Medulla oblongata (tissue), 1 donor: ENCODE results near the gene CLEC4F.

Experiments used
- DNase-seq: peaks from one replicate; pipeline ENCODE4 v3.0.0-alpha.2; 2015; ENCODE audit errors: extremely low spot score

Gene CLEC4F, protein sequence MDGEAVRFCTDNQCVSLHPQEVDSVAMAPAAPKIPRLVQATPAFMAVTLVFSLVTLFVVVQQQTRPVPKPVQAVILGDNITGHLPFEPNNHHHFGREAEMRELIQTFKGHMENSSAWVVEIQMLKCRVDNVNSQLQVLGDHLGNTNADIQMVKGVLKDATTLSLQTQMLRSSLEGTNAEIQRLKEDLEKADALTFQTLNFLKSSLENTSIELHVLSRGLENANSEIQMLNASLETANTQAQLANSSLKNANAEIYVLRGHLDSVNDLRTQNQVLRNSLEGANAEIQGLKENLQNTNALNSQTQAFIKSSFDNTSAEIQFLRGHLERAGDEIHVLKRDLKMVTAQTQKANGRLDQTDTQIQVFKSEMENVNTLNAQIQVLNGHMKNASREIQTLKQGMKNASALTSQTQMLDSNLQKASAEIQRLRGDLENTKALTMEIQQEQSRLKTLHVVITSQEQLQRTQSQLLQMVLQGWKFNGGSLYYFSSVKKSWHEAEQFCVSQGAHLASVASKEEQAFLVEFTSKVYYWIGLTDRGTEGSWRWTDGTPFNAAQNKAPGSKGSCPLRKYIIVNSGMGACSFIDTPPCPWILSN

DNA sequence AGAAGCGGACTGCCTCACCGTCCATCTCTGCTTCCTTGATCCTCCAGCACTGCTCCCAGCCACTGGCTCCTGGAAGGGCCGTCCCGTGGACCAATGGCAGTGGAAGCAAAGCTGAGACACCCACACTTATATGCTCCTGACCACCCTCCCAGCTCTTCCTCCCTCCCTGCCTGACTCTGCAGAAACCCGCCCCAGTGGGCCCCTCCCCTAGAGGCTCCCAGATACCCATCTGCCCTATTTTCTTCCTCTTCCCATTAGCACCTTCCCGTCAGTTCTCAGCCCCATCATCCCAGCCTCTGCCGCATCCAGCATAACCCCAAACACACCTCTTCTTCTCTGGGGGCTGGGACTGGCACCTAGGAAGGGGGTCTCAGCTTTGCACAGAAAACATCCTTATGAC, at the start of gene CLEC4F:
TSS of gene CLEC4F (minus strand) at position 101 of the 400 bp plus-strand sequence. CDS start at position 25, 76 bp downstream.
- no peak for DNase-seq

DNA sequence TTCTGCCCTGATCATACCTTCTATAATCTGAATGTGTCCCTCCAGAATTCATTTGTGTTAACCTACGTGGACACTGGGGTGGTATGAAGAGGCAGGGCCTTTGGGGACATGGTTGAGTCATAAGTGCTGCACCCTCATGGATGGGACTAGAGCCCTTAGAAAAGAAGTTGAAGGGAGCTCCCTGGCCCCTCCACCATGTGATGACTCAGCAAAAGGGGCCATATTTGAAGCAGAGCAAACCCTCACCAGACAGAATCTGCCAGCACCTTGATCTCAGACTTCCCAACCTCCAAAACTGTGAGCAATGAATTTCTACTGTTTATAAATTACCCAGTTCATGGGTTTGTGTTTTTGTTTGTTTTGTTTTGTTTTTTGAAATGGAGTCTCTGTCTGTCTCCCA, 48.6 kb upstream of the CLEC4F start:
- DNase-seq, result no peak

DNA sequence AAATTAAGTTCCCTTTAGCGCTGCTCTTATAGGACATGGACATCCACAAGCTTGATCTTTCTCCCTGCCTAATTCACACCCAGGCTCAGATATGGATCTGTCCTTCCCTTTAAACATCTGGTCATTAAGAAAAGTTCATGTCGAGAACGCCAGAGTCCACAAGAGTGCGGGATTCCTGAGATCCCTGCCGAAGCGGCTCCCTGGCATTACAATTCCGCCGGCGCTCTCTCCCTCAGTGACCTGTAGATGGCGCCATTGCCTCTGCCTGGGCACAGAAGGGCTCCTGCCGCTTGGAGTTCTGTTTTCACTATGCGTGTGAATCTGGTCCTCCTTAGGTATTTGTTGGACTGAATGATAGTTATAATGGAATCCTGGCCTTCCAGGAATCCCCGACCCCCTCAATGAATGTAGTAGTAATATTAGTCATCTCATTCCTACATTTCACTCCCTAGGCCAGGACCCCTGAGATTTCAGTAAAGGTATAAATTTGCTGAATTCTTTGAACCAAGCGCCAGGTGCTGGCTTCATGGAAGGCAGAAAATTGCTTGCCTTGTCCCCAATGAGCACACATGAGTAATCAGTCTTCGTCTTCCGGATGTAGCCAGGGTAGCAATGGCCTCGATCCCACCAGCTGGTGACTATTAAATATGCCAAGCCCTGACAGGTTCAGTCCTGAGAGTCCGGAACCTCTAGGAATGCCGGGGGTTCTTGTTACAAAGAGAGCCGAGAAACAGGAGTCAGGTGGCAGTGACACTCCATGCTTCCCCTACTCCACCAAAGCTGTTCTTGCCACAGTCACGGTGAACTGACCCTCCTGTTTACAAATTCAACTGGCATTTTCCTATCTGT, 41.6 kb upstream of the CLEC4F start:
- DNase-seq, result peak; percentile 89

DNA sequence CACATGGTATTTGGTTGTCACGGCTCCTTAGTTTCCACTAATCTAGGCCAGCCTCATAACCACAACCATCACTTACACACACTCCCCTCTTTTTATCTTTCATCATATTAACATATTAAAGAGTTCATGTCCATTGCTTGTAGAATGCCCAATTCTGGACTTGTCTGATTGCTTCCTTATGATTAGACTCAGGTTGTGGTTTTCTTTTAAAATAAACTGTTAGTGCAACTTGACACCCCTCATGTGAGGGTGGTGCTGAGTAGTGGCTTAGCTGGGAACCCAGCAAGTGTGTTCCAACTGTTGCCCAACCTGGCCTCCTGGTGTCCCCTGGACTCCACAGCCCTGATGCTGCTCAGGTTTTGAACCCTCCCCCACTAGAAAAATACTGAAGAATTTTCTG, 35.3 kb upstream of the CLEC4F start:
- no peak for DNase-seq

DNA sequence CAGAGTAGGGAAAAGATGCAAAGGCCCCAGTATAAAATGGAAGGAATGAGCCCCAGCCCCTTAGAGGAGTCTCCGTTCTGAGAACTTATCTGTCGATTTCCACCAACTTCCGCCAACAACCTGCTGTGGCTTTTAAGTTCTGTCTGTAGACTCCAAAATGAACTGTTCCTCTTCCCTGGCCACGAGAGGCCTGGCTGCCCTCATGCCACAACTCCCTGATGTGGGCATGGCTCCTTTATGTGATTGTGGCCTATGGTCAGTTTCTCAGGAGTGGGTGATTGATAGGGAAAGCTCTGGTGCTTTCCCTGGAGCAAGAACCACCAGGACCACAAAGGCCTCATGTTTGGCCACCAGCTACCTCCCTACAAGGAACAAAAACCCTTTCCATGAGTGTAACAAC, 34.0 kb upstream of the CLEC4F start:
- DNase-seq, result peak; percentile 72

DNA sequence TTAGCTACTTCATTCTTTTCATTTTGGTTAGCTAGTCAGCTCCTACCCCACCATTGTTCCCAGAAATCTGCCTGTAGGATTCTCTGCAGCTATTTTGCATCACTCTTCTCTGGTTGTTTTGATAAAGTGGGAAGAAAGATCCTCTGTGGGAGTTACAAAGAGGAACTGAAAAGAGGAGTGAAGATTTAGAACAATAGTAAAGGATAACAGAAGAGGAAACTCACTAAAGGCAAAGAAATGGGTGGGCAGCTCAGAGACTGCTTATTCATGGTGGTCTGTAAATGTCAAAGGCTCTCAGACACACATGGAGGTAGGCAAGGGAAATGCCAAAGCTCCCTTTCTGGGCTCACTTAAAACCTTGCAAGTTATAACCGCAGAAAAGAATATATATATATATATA, 32.4 kb upstream of the CLEC4F start:
- DNase-seq, result peak; percentile 28

DNA sequence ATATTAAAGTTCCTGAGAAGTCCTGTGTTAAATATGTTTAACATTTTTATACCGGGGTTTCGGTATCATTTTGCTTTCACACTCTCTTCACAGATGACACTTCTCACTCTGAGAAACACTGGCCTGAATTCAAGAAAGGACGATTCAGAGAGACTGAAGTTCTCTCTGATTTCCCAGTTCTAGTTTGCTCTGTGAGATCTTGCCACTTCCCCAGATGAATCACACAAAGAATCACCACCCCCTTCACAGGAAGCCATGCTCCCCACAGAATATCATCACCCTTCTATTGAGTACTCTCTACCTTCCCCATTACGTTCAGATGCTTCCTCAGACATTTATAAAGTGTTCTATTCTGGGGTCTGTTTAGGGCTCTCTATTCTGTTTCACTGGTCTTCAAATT, 31.3 kb upstream of the CLEC4F start:
- peak; percentile 74 for DNase-seq

DNA sequence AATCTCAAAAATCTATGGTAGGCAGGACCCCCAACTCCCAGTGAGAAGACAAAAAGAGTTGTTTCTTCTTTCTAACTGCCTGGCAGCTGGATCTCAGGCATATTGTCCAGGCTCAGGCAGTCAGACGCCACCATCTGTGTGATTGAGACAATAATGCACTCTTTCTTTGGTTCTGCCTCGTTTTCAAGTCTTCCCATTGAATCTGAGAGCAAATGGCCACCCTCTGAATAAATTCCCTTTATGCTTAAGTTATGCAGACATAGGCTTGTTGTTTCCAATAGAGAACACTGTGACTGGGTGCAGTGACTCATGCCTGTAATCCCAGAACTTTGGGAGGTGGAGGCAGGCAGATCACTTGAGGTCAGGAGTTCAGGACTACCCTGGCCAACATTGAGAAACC, 30.5 kb upstream of the CLEC4F start:
- peak; percentile 81 for DNase-seq

DNA sequence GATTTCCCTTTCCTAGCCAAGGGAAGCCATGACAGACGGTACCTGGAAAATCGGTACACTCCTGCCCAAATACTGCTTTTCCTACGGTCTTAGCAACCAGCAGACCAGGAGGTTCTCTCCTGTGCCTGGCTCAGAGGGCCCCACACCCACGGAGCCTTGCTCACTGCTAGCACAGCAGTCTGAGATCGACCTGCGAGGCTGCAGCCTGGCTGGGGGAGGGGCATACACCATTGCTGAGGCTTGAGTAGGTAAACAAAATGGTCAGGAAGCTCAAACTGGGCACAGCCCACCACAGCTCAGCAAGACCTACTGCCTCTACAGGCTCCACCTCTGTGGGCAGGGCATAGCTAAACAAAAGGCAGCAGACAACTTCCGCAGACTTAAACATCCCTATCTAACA, 22.0 kb upstream of the CLEC4F start:
- no peak for DNase-seq

DNA sequence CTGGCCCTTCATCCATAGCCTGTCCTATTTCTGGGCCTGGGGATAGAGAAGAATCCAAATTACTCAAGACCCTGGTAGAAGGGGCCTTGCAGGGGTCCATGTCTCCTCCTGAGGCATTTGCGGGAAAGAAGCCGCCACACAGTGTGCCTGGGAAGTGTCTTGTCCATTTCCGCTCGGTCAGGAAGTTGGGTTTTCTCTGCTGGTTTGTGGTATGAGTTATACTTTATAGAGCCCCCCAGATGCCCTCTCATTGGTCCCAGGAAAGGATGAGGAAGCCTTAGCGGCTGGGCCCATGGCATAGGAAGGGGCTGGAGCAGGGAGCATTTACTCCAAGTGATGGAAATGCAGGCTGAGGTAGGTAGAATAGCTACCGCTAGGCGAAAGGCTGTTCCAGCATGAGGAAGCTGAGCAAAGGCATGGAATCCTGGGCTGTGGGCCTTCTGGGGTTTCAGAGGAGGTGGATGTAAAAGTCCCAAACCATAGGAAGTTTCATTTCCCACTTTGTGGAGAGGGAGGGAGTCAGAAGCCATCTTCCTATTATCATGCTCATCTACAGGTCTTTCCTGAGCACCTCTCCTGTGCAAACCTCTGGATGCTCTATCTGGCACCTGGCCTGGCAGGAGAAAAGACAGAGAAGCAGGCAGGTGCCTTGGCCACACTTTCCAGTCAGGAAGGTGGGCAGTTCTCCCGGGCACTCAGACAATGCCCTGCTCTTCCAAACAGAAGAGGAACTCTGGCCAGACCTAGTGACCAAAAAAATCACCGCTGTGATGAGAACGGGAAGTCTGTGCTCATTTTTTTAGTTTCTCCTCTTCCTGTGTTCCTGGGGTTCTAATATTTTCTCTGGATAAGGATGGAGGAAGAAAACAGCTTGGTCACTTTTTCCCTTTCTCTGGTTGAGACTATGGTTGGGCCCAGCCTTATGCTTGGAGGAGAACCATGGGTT, 17.9 kb upstream of the CLEC4F start:
- DNase-seq, result peak; percentile 18

DNA sequence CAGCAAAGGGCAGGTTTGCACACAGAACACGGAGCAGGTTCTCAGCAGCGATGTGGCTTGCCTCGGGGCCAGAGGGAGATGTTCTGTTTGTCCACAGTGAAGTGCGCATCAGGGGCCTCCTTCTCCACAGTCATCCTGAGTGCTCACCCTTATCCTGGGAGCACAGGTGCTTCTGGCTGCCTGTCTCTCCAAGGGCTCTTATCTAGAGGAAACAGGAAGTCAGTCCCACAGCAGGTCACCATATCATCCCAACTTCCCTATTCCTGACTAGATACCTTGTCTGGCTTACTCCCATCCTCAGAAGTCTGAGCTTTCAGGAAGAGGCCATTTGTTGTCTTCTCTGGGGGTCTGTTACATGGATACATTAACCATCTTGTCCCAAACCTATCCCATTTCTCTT, 15.2 kb upstream of the CLEC4F start, which contains the start of gene CD207:
TSS of gene CD207 (minus strand) at position 174 of the 400 bp plus-strand sequence. CDS start at position 134, 40 bp downstream.
- no peak for DNase-seq

DNA sequence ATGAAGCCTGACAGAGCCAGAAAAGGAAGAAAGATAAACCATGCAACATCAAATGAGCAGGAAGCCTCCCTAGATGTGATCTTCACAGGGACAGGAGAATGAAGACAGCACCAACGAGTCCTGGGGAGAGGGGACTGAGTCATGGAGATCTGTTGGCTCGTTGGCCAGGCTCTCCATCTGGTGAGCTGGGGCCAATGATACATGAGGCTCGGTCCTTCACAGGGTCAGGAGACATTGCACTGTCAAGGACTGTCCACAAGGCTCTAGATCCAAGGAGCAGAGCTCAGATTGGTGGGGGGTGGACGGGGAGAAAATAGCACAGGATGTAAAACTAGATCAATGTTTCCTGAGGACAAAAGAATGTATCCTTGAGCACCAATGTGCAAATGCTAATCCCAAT, 14.5 kb upstream of the CLEC4F start:
- no peak for DNase-seq

DNA sequence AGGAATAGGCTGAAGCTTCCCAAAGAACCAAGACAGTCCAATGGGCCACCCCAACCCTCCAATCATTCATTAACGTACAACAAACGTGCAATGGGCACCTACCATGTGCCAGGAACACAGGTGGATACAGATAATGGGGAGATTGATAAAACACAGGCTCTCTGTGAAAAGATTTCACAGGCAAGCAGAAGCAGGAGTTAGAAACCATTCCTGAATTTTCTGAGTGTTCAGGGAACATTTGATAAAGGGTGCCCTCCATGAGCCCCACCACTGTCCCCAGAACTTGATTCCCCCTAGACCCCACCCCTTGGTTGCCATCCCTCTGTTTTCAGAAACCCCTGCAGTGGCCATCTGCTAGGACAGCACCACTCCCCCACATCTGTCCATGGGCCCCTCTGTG, 13.7 kb upstream of the CLEC4F start:
- no peak for DNase-seq

DNA sequence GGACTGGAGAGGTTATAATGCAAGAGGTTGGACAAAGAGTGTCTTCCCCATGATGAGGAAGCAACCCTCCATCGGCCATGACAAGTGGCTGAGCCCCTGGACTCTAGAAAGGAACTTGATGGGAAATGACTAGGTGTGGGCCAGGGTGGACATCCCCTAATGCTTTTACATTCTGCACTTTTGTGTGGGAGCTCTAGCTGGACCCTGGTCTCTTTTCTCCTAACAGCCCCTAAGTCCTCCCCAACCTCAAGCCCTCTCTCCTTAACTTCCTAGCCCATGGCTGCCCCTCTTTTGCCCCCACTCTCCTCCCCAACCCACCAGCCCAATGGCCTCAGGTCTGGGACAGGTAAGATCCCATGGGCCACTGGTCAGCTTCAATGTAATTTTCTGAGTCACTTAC, 12.8 kb upstream of the CLEC4F start:
- DNase-seq, result no peak

DNA sequence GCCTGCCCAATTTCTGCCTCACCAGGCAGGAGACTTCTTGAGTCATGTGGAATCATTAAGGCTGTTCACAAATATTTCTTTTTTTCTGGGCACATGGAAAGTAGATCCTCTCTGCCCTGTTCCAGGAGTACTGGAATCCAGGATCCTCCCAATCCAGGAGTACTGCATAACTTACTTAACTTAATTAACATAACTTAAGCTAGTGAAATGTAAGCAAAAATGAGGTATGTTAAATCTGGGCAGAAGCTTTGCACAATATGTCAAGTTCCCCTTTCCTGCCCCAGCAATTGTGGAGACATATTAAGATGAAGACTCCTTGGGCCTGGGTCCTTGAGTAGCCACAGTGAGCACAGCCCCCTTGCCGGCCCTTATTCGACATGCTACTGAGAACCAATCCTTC, 12.0 kb upstream of the CLEC4F start:
- DNase-seq, result no peak

DNA sequence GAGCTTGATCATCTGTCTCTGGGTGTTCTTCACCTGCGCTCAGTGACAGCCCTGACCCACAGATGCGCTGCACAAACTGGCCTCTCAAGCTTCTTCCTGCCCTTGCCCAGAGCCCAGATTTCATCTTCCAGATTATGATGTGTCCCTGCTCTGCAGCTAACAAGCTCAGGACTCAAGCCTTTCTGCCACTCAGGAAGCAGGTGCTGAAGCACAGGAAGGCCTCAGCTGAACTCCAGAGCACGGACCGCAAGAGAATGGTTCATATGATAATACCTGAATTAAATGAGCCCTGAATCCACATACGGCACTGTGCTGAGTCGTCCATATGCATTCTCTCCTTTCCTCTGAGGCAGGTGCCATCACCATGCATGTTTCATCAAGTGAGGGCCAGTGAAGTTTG, 11.5 kb upstream of the CLEC4F start:
- DNase-seq, result no peak

DNA sequence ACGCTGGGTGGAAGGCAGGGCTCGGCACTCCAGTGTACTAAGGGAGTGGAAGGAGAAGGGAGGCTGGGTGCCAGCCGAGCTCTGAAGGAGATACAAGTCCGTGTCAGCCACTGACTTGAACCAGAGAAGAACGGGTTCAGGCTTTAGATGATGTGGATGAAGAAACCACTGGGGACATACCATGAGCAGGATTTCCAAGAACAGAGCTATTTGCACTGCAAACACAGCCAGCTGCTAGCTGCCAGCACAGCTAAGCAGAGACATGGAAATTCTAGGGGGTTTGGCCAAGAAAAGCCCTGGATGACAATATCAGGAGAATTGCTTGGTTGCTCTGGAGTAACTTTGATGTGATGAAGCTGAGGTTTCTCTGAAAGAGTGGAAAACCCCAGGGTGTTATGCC, 10.0 kb upstream of the CLEC4F start:
- no peak for DNase-seq

DNA sequence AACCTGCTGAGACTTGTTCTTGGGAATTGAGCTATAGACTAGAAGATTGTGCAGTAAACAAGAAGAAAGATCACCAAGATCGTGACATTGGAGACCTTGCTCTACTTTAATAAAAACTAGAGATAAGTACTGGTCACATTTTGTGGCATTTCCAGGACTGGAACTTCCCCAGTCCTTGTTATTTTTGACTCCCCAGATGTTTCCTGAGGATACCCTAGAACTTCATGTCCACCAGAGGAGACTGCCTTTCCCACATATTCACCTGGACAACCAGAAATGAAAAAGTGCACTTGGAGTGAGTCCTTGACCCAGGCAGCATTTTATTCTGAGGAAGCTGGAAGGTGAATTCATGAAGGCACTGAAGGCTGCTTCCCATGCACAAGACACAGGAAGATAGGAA, 9.5 kb upstream of the CLEC4F start:
- DNase-seq, result no peak

DNA sequence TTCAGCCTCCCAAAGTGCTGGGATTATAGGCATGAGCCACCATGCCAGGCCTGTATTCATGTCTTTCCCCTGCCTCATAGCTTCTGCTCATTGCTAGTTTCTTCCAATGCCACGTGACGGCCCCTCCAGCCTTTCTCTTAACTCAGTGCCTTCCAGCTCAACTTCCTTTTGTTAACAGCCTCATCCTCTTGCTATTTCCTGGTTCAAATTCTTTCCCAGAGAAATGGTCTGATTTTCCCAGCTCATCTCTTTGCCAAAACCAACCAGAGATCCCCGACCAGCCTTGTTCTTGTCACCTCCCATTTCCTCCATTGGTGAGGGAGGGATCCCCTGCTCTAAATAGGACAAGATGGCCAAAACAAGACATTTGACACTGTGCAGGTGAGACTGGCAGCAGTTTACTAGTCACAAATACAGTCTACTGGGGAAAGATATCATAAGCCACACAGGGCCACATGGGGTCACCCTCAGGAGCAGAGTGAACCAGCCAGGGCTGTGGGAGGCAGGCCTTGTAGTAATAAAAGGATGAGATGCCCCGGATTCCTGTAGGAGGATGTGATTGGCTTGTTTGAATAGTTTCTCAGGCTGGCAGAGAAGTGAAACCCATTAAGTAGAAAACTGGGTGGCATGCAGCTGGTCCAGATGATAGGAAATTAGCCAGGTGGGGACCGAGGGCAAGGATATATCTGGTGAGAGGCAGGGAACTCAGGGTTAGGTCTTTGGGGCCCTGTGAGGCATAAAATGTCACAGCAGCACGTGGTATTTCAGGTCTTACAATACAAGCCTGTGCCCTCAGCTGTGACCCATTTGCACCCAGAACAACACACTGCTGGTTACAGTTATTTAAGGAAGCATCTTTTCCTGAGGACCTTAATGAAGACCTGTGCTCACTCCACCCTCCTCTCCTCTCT, 8.8 kb upstream of the CLEC4F start:
- DNase-seq, result peak; percentile 20

DNA sequence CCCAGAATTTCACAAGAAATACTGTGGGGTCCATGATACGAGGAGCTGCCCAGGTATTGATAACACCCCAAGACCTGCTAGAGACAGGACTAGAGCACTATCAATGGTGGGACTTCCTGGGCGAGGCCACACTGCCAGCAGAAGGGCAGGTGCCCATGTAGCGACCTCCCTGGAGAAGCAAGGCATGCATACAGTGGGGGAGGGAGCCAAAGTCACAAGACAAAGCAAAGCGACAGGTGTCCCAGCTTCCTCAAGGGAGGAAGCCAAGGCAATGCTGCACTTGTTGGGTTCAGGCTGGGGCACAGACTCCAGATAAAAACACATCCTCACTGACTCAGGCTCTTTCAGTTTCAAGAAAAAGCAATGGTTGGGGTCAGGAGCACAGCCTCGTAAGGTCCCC, 7.7 kb upstream of the CLEC4F start:
- no peak for DNase-seq
